Right hindlimb (tissue), 1 donor: ENCODE results near the gene HIP1.

Experiments used
- DNase-seq: peaks from one replicate; pipeline ENCODE4 v3.0.0-alpha.2; 2018

Gene HIP1

GRCh38 chr7:75485979-75486643 is 252.6 kb downstream of the HIP1 start, which contains the start of gene POM121C:
POM121C (minus strand) TSS chr7:75486299; CDS start chr7:75441496, 44,803 bp downstream.
- DNase-seq, result peak; percentile 96

- DNase-seq, result peak; percentile 22
These were observed 253.3 kb downstream of the HIP1 start for GRCh38 chr7:75485355-75485978.
